Skeletal muscle satellite cell (primary cell): ENCODE results near the gene TFPI.
"Not testable (repeated sequence)": the region's sequence is repeated elsewhere in the genome, so short reads cannot be mapped to it uniquely, and the experiment has no call there.

ENCODE experiments used
- H3K27me3 ChIP-seq: 2 replicates; pipeline ENCODE4 v1.7.0; 2013; ENCODE audit warnings: low read length; ENCODE audit not compliant: control insufficient read depth, insufficient read depth
- H3K36me3 ChIP-seq: 2 replicates; pipeline ENCODE4 v1.7.0; 2013; ENCODE audit warnings: mild to moderate bottlenecking, control low read depth, low read length; ENCODE audit not compliant: insufficient read depth
- H3K4me1 ChIP-seq: 2 replicates; pipeline ENCODE4 v1.7.0; 2013; ENCODE audit warnings: low read length; ENCODE audit not compliant: control insufficient read depth, insufficient read depth
- H3K4me2 ChIP-seq: 2 replicates; pipeline ENCODE4 v1.7.0; 2013; ENCODE audit warnings: mild to moderate bottlenecking, low read length
- H3K4me3 ChIP-seq: 2 replicates; pipeline ENCODE4 v1.7.0; 2013; ENCODE audit warnings: low read length
- H3K9ac ChIP-seq: 2 replicates; pipeline ENCODE4 v1.7.0; 2013; ENCODE audit warnings: mild to moderate bottlenecking, low read depth, low read length, moderate library complexity
- H3K9me3 ChIP-seq: replicated peaks from 2 replicates; pipeline ENCODE4 v1.7.0; 2013; ENCODE audit warnings: mild to moderate bottlenecking, control low read depth, low read length

Gene TFPI

DNA sequence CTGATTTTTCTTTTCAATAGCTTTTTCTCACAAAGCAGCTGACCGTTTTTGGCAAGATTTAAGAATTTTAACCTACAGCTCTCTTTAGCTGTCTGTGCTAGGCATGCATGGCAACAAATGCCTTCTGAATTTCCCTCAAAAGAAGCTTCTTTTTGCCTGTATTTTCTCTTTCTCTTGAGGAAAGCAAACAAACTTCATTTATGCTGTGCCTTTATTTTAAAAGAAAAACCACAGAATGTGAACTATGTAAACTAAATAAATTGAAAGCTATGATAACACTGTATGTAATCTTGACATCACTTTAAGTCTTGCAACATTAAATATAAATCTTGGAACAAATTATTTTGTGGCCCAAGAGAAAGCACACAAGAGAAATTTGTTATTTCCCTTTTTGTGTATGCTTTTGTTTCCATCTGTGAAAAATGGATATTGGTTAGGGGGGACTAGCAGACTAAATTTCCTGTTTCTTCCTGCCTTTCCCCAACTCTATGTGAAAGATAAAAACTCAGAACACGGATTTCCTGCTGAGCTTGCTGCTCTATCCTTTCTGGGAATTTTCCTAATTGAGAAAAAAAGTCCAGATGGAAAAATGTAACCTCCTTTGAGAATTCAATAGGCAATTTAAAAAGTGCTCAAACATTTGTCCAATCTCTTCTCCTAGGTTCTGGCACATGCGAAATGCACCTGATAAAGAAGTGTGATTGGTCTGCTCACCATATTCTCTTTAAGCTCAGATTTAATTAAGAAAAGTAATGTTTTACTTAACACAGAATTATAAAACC lies 20.9 kb upstream of the TFPI start:
- peak overlapping the region; percentile 66 for H3K4me2 ChIP-seq
- H3K9me3 ChIP-seq = no peaks in the 10 kb centered on the region
- H3K9ac ChIP-seq = peak overlapping the region; percentile 51
- H3K4me1 ChIP-seq = peaks cover 15% of the 10 kb centered on the region
- H3K4me3 ChIP-seq = no peak overlapping the region
- no peaks in the 10 kb centered on the region for H3K27me3 ChIP-seq
- no peaks in the 10 kb centered on the region for H3K36me3 ChIP-seq

DNA sequence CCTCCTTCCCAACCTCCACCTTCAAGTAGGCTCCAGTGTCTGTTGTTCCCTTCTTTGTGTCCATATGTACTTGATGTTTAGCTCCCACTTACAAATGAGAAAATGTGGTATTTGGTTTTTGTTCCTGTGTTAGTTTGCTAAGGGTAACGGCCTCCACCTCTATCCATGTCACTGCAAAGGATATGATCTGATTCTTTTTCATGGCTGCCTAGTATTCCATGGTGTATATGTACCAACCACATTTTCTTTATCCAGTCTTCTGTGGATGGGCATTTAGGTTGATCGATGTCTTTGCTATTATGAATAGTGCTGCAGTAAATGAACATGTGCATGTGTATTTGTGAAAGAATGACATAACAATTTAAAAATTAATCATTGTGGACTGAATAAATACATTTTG lies 19.5 kb upstream of the TFPI start:
- Histone ChIP-seq H3K4me2 (no peak overlapping the region), H3K9ac (no peak overlapping the region), H3K4me3 (no peak overlapping the region), H3K27me3 (no peaks in the 10 kb centered on the region), H3K9me3 (no peaks in the 10 kb centered on the region), H3K36me3 (no peaks in the 10 kb centered on the region), H3K4me1 (peaks cover 15% of the 10 kb centered on the region)

DNA sequence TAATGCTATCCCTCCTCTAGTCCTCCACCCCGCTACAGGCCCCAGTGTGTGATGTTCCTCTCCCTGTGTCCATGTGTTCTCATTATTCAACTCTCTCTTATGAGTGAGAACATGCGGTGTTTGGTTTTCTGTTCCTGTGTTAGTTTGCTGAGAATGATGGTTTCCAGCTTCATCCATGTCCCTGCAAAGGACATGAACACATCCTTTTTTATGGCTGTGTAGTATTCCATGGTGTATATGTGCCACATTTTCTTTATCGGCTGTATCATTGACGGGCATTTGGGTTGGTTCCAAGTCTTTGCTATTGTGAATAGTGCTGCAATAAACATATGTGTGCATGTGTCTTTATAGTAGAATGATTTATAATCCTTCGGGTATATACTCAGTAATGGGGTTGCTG lies 17.8 kb upstream of the TFPI start:
- H3K4me3 ChIP-seq, H3K27me3 ChIP-seq, H3K4me2 ChIP-seq, H3K9me3 ChIP-seq, H3K9ac ChIP-seq, H3K36me3 ChIP-seq: not testable (repeated sequence)
- H3K4me1 ChIP-seq = peaks cover 15% of the 10 kb centered on the region

GRCh38 chr2:187569571-187569970 lies 15.3 kb upstream of the TFPI start:
- no peak overlapping the region for H3K4me2 ChIP-seq
- no peak overlapping the region for H3K4me3 ChIP-seq
- no peaks in the 10 kb centered on the region for H3K36me3 ChIP-seq
- no peaks in the 10 kb centered on the region for H3K9me3 ChIP-seq
- no peak overlapping the region for H3K9ac ChIP-seq
- no peaks in the 10 kb centered on the region for H3K27me3 ChIP-seq
- peaks cover under 1% of the 10 kb centered on the region for H3K4me1 ChIP-seq

GRCh38 chr2:187569042-187569441 lies 14.8 kb upstream of the TFPI start:
- H3K4me1 ChIP-seq = no peaks in the 10 kb centered on the region
- no peak overlapping the region for H3K4me3 ChIP-seq
- H3K4me2 ChIP-seq = no peak overlapping the region
- H3K9me3 ChIP-seq = no peaks in the 10 kb centered on the region
- no peak overlapping the region for H3K9ac ChIP-seq
- no peaks in the 10 kb centered on the region for H3K27me3 ChIP-seq
- H3K36me3 ChIP-seq = no peaks in the 10 kb centered on the region

- no peaks in the 10 kb centered on the region for H3K9me3 ChIP-seq
- no peaks in the 10 kb centered on the region for H3K36me3 ChIP-seq
- no peak overlapping the region for H3K9ac ChIP-seq
- H3K4me3 ChIP-seq = no peak overlapping the region
- H3K4me2 ChIP-seq = no peak overlapping the region
- no peaks in the 10 kb centered on the region for H3K4me1 ChIP-seq
- no peaks in the 10 kb centered on the region for H3K27me3 ChIP-seq
Measured at GRCh38 chr2:187567126-187567525, 12.9 kb upstream of the TFPI start.

- no peaks in the 10 kb centered on the region for H3K4me1 ChIP-seq
- no peaks in the 10 kb centered on the region for H3K36me3 ChIP-seq
- H3K9me3 ChIP-seq = no peaks in the 10 kb centered on the region
- no peak overlapping the region for H3K9ac ChIP-seq
- H3K4me2 ChIP-seq = no peak overlapping the region
- no peak overlapping the region for H3K4me3 ChIP-seq
- H3K27me3 ChIP-seq = no peaks in the 10 kb centered on the region
Measured at GRCh38 chr2:187566712-187567111, 12.5 kb upstream of the TFPI start.

DNA sequence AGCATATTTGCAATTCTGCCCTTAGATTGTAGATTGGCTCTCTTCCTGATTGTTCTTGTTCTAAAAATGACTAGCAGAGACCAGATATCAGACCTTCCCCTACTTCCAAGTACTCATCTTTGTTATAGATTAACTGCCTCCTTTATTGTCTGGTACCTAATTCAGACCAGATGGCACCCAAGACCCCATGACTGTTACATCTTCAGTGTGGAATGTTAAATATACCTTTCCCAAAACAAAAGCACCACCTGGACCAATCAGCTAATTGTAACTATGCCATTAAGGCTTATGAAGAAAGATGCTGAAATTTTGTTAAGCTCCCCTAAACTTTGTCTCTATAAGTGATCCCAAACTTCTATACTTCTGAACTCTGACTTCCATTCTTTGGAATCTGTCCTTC lies 12.0 kb upstream of the TFPI start:
- no peak overlapping the region for H3K4me2 ChIP-seq
- no peaks in the 10 kb centered on the region for H3K9me3 ChIP-seq
- no peak overlapping the region for H3K4me3 ChIP-seq
- no peak overlapping the region for H3K9ac ChIP-seq
- no peaks in the 10 kb centered on the region for H3K27me3 ChIP-seq
- H3K4me1 ChIP-seq = no peaks in the 10 kb centered on the region
- no peaks in the 10 kb centered on the region for H3K36me3 ChIP-seq

- H3K36me3 ChIP-seq, H3K9me3 ChIP-seq, H3K27me3 ChIP-seq, H3K4me2 ChIP-seq, H3K9ac ChIP-seq, H3K4me1 ChIP-seq, H3K4me3 ChIP-seq: not testable (repeated sequence)
Measured at GRCh38 chr2:187565618-187566017, 11.4 kb upstream of the TFPI start.

- H3K9me3 ChIP-seq, H3K4me3 ChIP-seq, H3K4me1 ChIP-seq, H3K9ac ChIP-seq, H3K4me2 ChIP-seq, H3K27me3 ChIP-seq, H3K36me3 ChIP-seq: not testable (repeated sequence)
Measured at GRCh38 chr2:187556493-187556892, 2.3 kb upstream of the TFPI start.

- H3K4me2 ChIP-seq = peak overlapping the region; percentile 78
- peak overlapping the region; percentile 79 for H3K4me3 ChIP-seq
- H3K9me3 ChIP-seq = no peaks in the 10 kb centered on the region
- peak overlapping the region; percentile 98 for H3K9ac ChIP-seq
- H3K27me3 ChIP-seq = no peaks in the 10 kb centered on the region
- H3K36me3 ChIP-seq = peaks cover 10% of the 10 kb centered on the region
- H3K4me1 ChIP-seq = peaks cover 27% of the 10 kb centered on the region
Measured at GRCh38 chr2:187554704-187555082, 458 bp upstream of the TFPI start.
